K562 (cell line): ENCODE measurements around the gene C1QTNF2. TPM values are rescaled to one million over a fixed set of nuclear protein-coding genes. Genes with fewer than 3 reads are reported as not detected.

ENCODE experiments used
- ARNT ChIP-seq, 2 experiments: fragments of 450-650 bp; IDR thresholded peaks; 2 replicates each; pipeline ENCODE4 v1.6.1; 2016; ENCODE audit warnings: mild to moderate bottlenecking in 1 of 2
- CREB1 ChIP-seq, 2 experiments: sonication (generic) in 1 of 2; formaldehyde crosslinking in 1 of 2; IDR thresholded peaks; 2 replicates each; pipeline versions ENCODE4 v1.6.1 to v1.8.0; 2012 to 2022; ENCODE audit warnings: inconsistent platforms in 1 of 2, mild to moderate bottlenecking in 1 of 2, missing genetic modification reagents in 1 of 2, moderate library complexity in 1 of 2
- CREB3L1 ChIP-seq: fragments of 450-650 bp; IDR thresholded peaks from 2 replicates; pipeline ENCODE4 v1.6.1; 2014; ENCODE audit warnings: low read depth, mild to moderate bottlenecking, moderate library complexity, borderline replicate concordance
- FOXK2 ChIP-seq, 2 experiments: fragments of 450-650 bp; IDR thresholded peaks in 1 of 2; conservative IDR thresholded peaks in 1 of 2; 2 replicates each; pipeline ENCODE4 v1.6.1; 2016; ENCODE audit warnings: low read depth in 2 of 2, mild to moderate bottlenecking in 1 of 2
- FOXM1 ChIP-seq, 2 experiments: fragments of 450-650 bp in 1 of 2; sonication (generic) in 1 of 2; formaldehyde crosslinking in 1 of 2; IDR thresholded peaks; 2 replicates each; pipeline versions ENCODE4 v1.6.1 to v1.9.0; 2017 to 2022; ENCODE audit warnings: low read depth in 2 of 2, mild to moderate bottlenecking in 2 of 2, missing genetic modification reagents in 1 of 2, moderate library complexity in 1 of 2
- GABPA ChIP-seq: fragments of 200-800 bp; sonication (Bioruptor generic); conservative IDR thresholded peaks from 2 replicates; pipeline ENCODE4 v1.6.1; 2016; ENCODE audit warnings: low read depth, missing genetic modification characterization, missing compliant biosample characterization
- LCOR ChIP-seq: sonication (generic); formaldehyde crosslinking; IDR thresholded peaks from 2 replicates; pipeline ENCODE4 v1.8.0; 2022; ENCODE audit warnings: mild to moderate bottlenecking, missing genetic modification reagents
- NEUROD1 ChIP-seq: fragments of 150-350 bp; IDR thresholded peaks from 2 replicates; pipeline ENCODE4 v1.6.1; 2014; ENCODE audit warnings: borderline replicate concordance, low read length, low read depth; ENCODE audit not compliant: partially characterized antibody
- NR2C2 ChIP-seq, 2 experiments: fragments of 200-800 bp in 1 of 2; sonication (Bioruptor generic) in 1 of 2; sonication (generic) in 1 of 2; formaldehyde crosslinking in 1 of 2; IDR thresholded peaks; 2 replicates each; pipeline versions ENCODE4 v1.6.1 to v1.8.0; 2016 to 2022; ENCODE audit warnings: mild to moderate bottlenecking in 1 of 2, missing compliant biosample characterization in 1 of 2, missing genetic modification characterization in 1 of 2, missing genetic modification reagents in 1 of 2
- PHF20 ChIP-seq: fragments of 450-650 bp; IDR thresholded peaks from 2 replicates; pipeline ENCODE4 v1.6.1; 2018; ENCODE audit not compliant: partially characterized antibody
- PML ChIP-seq: IDR thresholded peaks from 2 replicates; pipeline ENCODE4 v1.6.1; 2012; ENCODE audit warnings: low read length, inconsistent platforms
- TAF1 ChIP-seq: IDR thresholded peaks from 2 replicates; pipeline ENCODE4 v1.6.1; 2011; ENCODE audit warnings: mild to moderate bottlenecking, low read length, moderate library complexity; ENCODE audit not compliant: insufficient read depth, control insufficient read depth, severe bottlenecking; ENCODE audit errors: extremely low read depth
- VEZF1 ChIP-seq: fragments of 200-800 bp; sonication (Bioruptor generic); IDR thresholded peaks from 2 replicates; pipeline ENCODE4 v1.6.1; 2017; ENCODE audit warnings: missing genetic modification characterization, missing compliant biosample characterization
- ZFP1 ChIP-seq: fragments of 450-650 bp; formaldehyde crosslinking; IDR thresholded peaks from 2 replicates; pipeline ENCODE4 v1.4.0; 2020; ENCODE audit warnings: mild to moderate bottlenecking, mixed read lengths
- ZNF384 ChIP-seq: IDR thresholded peaks from 2 replicates; pipeline ENCODE4 v1.6.1; 2012; ENCODE audit warnings: low read depth, low read length, improper control_type of control experiment
- polyA plus RNA-seq, 8 experiments: library from polyadenylated mRNA; depleted of rRNA in 4 of 8; stranded (reverse) in 5 of 8; unstranded in 3 of 8; fragments of >200 nt; fragmentation: Nextera tagmentation in 2 of 8; fragmentation: Illumina TruSeq in 1 of 8; extraction: Ambion mirVana in 2 of 8; extraction: Trizol in 1 of 8; gene quantifications; 2 replicates each; pipeline versions ENCODE4 v1.2.1 to v1.2.3, GENCODE V29; 2011 to 2014; ENCODE audit warnings: inconsistent platforms in 1 of 8, missing spikeins in 1 of 8
- total RNA-seq, 7 experiments: library from RNA; depleted of rRNA in 6 of 7; stranded (reverse); fragments of >200 nt in 6 of 7; fragmentation: Illumina TruSeq in 2 of 7; extraction: Trizol in 2 of 7; gene quantifications; 2 replicates each; pipeline versions ENCODE4 v1.2.1 to v1.2.3, GENCODE V29; 2011 to 2021; ENCODE audit warnings: low replicate concordance in 1 of 7
- TF ChIP-seq, protein P1 (sequence below): sonication (generic); formaldehyde crosslinking; IDR thresholded peaks from 2 replicates; pipeline ENCODE4 v1.8.0; 2022; ENCODE audit warnings: missing genetic modification reagents, mild to moderate bottlenecking, borderline replicate concordance
- TF ChIP-seq, protein P2 (sequence below): fragments of 250-450 bp; sonication (Bioruptor Pico); IDR thresholded peaks from 2 replicates; pipeline ENCODE4 v1.4.0; 2020; ENCODE audit warnings: mild to moderate bottlenecking
- TF ChIP-seq, protein P3 (sequence below): sonication (generic); IDR thresholded peaks from 2 replicates; pipeline ENCODE4 v1.6.1; 2016

The C1QTNF2 gene
- total and polyA plus RNA-seq, 9 of the 15 experiments (the other 6 are each of a cell fraction or from before 2014, with no cell fraction given), result not detected

- TF ChIP-seq TAF1 (peak; percentile 93), CREB1 (IDR thresholded peaks at IDR 0.05) (peak; percentile 46), CREB1 (CRISPR knock-in tag; IDR thresholded peaks at IDR 0.05) (peak; percentile 24; the same call in 1 of the 2 replicates), ZNF384 (peak; percentile 88), GABPA (tag) (peak; percentile 94), ZFP1 (no peak), PML (peak; percentile 78; the same call in 1 of the 2 replicates), CREB3L1 (peak; percentile 42; the same call in 1 of the 2 replicates), NR2C2 (CRISPR knock-in tag; IDR thresholded peaks at IDR 0.05) (no peak), NR2C2 (tag; IDR thresholded peaks at IDR 0.05) (peak; percentile 62), FOXM1 (IDR thresholded peaks at IDR 0.05; ENCODE audit: low read depth) (peak; percentile 22; the same call in 1 of the 2 replicates), FOXM1 (CRISPR knock-in tag; IDR thresholded peaks at IDR 0.05; ENCODE audit: low read depth) (no peak), ARNT (IDR thresholded peaks at IDR 0.05) (peak in 1 of 2 experiments; percentile 26; a peak in 1 of 4 replicates), NEUROD1 (peak; percentile 17), VEZF1 (peak; percentile 98), FOXK2 (conservative IDR thresholded peaks at IDR 0.05 in 1 of 2, IDR thresholded peaks at IDR 0.05 in 1 of 2; ENCODE audit: low read depth in 2 of 2) (peak; percentile 90 to 92), PHF20 (peak; percentile 68), LCOR (CRISPR knock-in tag) (peak; percentile 80; the same call in 1 of the 2 replicates)
- TF ChIP-seq, protein P1, sequence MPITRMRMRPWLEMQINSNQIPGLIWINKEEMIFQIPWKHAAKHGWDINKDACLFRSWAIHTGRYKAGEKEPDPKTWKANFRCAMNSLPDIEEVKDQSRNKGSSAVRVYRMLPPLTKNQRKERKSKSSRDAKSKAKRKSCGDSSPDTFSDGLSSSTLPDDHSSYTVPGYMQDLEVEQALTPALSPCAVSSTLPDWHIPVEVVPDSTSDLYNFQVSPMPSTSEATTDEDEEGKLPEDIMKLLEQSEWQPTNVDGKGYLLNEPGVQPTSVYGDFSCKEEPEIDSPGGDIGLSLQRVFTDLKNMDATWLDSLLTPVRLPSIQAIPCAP, result no peak
- TF ChIP-seq, protein P2, sequence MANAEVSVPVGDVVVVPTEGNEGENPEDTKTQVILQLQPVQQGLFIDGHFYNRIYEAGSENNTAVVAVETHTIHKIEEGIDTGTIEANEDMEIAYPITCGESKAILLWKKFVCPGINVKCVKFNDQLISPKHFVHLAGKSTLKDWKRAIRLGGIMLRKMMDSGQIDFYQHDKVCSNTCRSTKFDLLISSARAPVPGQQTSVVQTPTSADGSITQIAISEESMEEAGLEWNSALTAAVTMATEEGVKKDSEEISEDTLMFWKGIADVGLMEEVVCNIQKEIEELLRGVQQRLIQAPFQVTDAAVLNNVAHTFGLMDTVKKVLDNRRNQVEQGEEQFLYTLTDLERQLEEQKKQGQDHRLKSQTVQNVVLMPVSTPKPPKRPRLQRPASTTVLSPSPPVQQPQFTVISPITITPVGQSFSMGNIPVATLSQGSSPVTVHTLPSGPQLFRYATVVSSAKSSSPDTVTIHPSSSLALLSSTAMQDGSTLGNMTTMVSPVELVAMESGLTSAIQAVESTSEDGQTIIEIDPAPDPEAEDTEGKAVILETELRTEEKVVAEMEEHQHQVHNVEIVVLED (CRISPR knock-in tag), result no peak
- TF ChIP-seq, protein P3, sequence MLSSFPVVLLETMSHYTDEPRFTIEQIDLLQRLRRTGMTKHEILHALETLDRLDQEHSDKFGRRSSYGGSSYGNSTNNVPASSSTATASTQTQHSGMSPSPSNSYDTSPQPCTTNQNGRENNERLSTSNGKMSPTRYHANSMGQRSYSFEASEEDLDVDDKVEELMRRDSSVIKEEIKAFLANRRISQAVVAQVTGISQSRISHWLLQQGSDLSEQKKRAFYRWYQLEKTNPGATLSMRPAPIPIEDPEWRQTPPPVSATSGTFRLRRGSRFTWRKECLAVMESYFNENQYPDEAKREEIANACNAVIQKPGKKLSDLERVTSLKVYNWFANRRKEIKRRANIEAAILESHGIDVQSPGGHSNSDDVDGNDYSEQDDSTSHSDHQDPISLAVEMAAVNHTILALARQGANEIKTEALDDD, result peak; percentile 54; the same call in 1 of the 2 replicates
Measured at GRCh38 chr5:160418561-160419457, 48.4 kb upstream of the C1QTNF2 start, which contains the start of gene SLU7 (continued).
